HUES48 (cell line): ENCODE results near the gene GSK3B.
"Not testable (repeated sequence)": the region's sequence is repeated elsewhere in the genome, so short reads cannot be mapped to it uniquely, and the experiment has no call there.

Experiments used
- H3K27ac ChIP-seq: one replicate; pipeline ENCODE4 v1.7.0; 2013; ENCODE audit warnings: low read depth, low read length, inconsistent platforms
- H3K27me3 ChIP-seq: 2 replicates; pipeline ENCODE4 v1.6.1; 2013; ENCODE audit warnings: mild to moderate bottlenecking, low read length; ENCODE audit not compliant: control insufficient read depth, insufficient read depth
- H3K36me3 ChIP-seq: 2 replicates; pipeline ENCODE4 v1.6.1; 2013; ENCODE audit warnings: low read length; ENCODE audit not compliant: control insufficient read depth, insufficient read depth
- H3K4me1 ChIP-seq: 2 replicates; pipeline ENCODE4 v1.6.1; 2013; ENCODE audit warnings: mild to moderate bottlenecking, low read length; ENCODE audit not compliant: control insufficient read depth, insufficient read depth
- H3K4me3 ChIP-seq: 2 replicates; pipeline ENCODE4 v1.5.1; 2013; ENCODE audit warnings: mild to moderate bottlenecking, low read depth, low read length
- H3K9ac ChIP-seq: 2 replicates; pipeline ENCODE4 v1.6.1; 2013; ENCODE audit warnings: mild to moderate bottlenecking, low read depth, low read length, moderate library complexity
- H3K9me3 ChIP-seq: 2 replicates; pipeline ENCODE4 v1.6.1; 2013; ENCODE audit warnings: low read length; ENCODE audit not compliant: control insufficient read depth, insufficient read depth

The GSK3B gene

DNA sequence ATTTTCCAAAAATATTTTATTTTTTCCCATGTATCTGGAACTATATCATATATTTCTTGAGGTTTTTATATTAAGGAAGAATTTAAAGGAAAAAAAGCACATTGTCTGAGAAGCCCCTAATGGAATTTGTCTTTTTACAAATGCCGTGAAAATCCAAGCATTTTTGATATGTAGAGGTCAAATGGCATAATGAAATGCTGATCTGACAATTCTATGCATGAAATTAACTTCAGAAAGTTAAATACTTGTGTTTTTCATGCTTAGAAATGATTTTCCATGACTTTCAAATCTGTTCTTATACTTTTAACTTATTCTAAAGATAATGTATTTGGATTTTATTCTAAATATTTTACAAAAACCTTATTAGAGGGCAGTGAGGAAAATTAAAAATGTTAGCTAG lies 193.1 kb downstream of the GSK3B start:
- H3K9ac ChIP-seq = no peak overlapping the region
- no peaks in the 10 kb centered on the region for H3K27me3 ChIP-seq
- no peak overlapping the region for H3K4me3 ChIP-seq
- H3K27ac ChIP-seq = no peak overlapping the region
- H3K9me3 ChIP-seq = no peaks in the 10 kb centered on the region
- H3K4me1 ChIP-seq = no peaks in the 10 kb centered on the region
- H3K36me3 ChIP-seq = peaks cover 29% of the 10 kb centered on the region

DNA sequence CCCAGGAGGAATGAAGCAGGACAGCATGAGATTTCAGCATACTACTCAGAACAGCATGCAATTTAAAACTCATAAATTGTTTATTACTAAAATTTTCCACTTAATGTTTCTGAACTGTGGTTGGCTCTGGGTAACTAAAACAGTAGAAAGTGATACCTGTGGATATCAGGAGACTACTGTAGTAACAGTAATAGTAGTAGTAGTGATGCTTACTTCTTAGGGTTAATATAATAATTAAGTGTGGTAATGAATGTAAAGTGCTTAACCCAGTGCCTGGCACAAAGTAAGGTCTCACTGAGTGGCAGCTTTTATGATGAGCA lies 195.1 kb downstream of the GSK3B start:
- peaks cover 16% of the 10 kb centered on the region for H3K36me3 ChIP-seq
- no peak overlapping the region for H3K4me3 ChIP-seq
- H3K4me1 ChIP-seq = no peaks in the 10 kb centered on the region
- no peak overlapping the region for H3K27ac ChIP-seq
- H3K27me3 ChIP-seq = no peaks in the 10 kb centered on the region
- H3K9me3 ChIP-seq = no peaks in the 10 kb centered on the region
- H3K9ac ChIP-seq = no peak overlapping the region

DNA sequence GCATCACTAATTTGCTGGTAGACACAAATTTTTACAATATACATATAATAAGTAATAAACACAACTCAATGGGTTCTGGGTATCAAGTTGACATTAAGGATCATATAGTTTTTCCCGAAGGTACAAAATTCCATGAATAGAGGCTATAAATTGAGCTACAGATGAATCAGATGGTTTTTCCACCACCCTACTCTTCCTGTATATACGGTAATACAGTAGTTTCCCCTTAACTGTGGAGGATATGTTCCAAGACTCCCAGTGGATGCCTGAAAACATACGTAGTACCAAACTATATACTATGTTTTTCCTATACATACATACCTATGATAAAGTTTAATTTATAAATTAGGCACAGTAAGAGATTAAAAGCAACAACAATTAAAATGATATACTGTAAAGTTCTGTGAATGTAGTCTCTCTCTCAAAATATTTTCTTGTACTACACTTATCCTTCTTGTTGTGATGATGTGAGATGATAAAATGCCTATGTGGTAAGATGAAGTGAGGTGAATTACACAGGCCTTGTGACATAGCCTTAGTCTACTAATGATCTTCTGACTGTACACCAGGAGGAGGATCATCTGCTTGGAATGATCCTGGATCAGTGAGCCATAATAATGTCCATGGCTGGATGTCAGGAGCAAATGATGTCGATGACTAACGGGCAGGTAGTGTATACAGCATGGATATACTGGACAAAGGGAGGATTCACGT lies 195.6 kb downstream of the GSK3B start:
- Histone ChIP-seq H3K9me3 (no peaks in the 10 kb centered on the region), H3K27ac (no peak overlapping the region)

GRCh38 chr3:119894195-119894594 lies 200.1 kb downstream of the GSK3B start:
- Histone ChIP-seq H3K4me1 (no peaks in the 10 kb centered on the region), H3K36me3 (peaks cover 14% of the 10 kb centered on the region), H3K27ac (no peak overlapping the region)

More for the DNA sequence above, 195.6 kb downstream of the GSK3B start:
- Histone ChIP-seq H3K4me1 (no peaks in the 10 kb centered on the region), H3K27me3 (no peaks in the 10 kb centered on the region), H3K9ac (no peak overlapping the region), H3K4me3 (no peak overlapping the region), H3K36me3 (peaks cover 14% of the 10 kb centered on the region)

GRCh38 chr3:119893769-119894168 lies 200.5 kb downstream of the GSK3B start:
- H3K9ac ChIP-seq = no peak overlapping the region
- no peak overlapping the region for H3K27ac ChIP-seq
- H3K9me3 ChIP-seq = peaks cover 13% of the 10 kb centered on the region
- no peaks in the 10 kb centered on the region for H3K27me3 ChIP-seq
- no peaks in the 10 kb centered on the region for H3K4me1 ChIP-seq
- no peak overlapping the region for H3K4me3 ChIP-seq
- peaks cover 10% of the 10 kb centered on the region; the same call in 1 of the 2 replicates for H3K36me3 ChIP-seq

More at GRCh38 chr3:119894195-119894594, 200.1 kb downstream of the GSK3B start:
- H3K4me3 ChIP-seq = no peak overlapping the region
- H3K27me3 ChIP-seq = no peaks in the 10 kb centered on the region
- H3K9ac ChIP-seq = no peak overlapping the region
- H3K9me3 ChIP-seq = peaks cover 8% of the 10 kb centered on the region

GRCh38 chr3:119891944-119892721 lies 202.1 kb downstream of the GSK3B start:
- H3K9ac ChIP-seq = no peak overlapping the region
- H3K27me3 ChIP-seq = no peaks in the 10 kb centered on the region
- peaks cover 14% of the 10 kb centered on the region for H3K9me3 ChIP-seq
- peaks cover 10% of the 10 kb centered on the region; the same call in 1 of the 2 replicates for H3K36me3 ChIP-seq
- no peak overlapping the region for H3K27ac ChIP-seq
- H3K4me3 ChIP-seq = no peak overlapping the region
- no peaks in the 10 kb centered on the region for H3K4me1 ChIP-seq

GRCh38 chr3:119888681-119889080 lies 205.6 kb downstream of the GSK3B start:
- H3K27ac ChIP-seq, H3K4me3 ChIP-seq, H3K4me1 ChIP-seq, H3K27me3 ChIP-seq, H3K9ac ChIP-seq, H3K36me3 ChIP-seq: not testable (repeated sequence)
- peaks cover 14% of the 10 kb centered on the region for H3K9me3 ChIP-seq

- Histone ChIP-seq H3K9me3 (peaks cover 14% of the 10 kb centered on the region), H3K9ac (no peak overlapping the region), H3K27ac (no peak overlapping the region), H3K4me3 (no peak overlapping the region), H3K27me3 (no peaks in the 10 kb centered on the region), H3K36me3 (peaks cover 10% of the 10 kb centered on the region), H3K4me1 (no peaks in the 10 kb centered on the region)
Measured at GRCh38 chr3:119885746-119886530, 208.3 kb downstream of the GSK3B start.

DNA sequence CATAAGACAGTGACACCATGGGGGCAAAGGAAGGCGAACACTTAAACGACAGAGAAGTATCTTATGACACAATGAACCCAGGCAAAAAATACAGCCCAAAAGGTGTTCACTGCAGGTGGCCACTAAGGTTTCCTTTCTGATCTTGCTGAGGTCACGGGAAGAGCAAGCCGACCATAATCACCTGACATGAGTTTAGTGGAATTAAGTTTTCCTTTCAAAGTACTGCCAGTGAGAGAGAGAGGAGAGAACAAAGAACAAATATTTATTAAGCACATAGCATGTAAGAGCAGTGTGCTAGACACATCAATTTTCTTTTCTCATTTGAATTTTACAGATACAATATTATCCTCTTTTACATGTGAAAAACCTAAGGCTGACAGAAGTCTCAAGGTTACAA lies 210.1 kb downstream of the GSK3B start:
- Histone ChIP-seq H3K9ac (no peak overlapping the region), H3K27ac (no peak overlapping the region), H3K4me3 (no peak overlapping the region), H3K9me3 (peaks cover 5% of the 10 kb centered on the region), H3K27me3 (no peaks in the 10 kb centered on the region), H3K36me3 (peaks cover 3% of the 10 kb centered on the region), H3K4me1 (no peaks in the 10 kb centered on the region)

GRCh38 chr3:119883461-119884160 lies 210.6 kb downstream of the GSK3B start:
- H3K27ac ChIP-seq = no peak overlapping the region
- no peaks in the 10 kb centered on the region for H3K4me1 ChIP-seq
- no peaks in the 10 kb centered on the region for H3K9me3 ChIP-seq
- H3K4me3 ChIP-seq = no peak overlapping the region
- H3K9ac ChIP-seq = no peak overlapping the region
- peaks cover 3% of the 10 kb centered on the region for H3K36me3 ChIP-seq
- no peaks in the 10 kb centered on the region for H3K27me3 ChIP-seq
